Kidney epithelial cell (primary cell): ENCODE measurements around the gene TMEM252. TPM values are rescaled to one million over a fixed set of nuclear protein-coding genes. Genes with fewer than 3 reads are reported as not detected.

Experiments used
- DNase-seq: peaks from one replicate; pipeline ENCODE4 v3.0.0-alpha.2; 2010; ENCODE audit warnings: low read depth
- H3K27me3 ChIP-seq: 2 replicates; pipeline ENCODE4 v1.6.0; 2011; ENCODE audit warnings: low read length; ENCODE audit not compliant: control insufficient read depth, insufficient read depth
- H3K36me3 ChIP-seq: 2 replicates; pipeline ENCODE4 v1.5.1; 2011; ENCODE audit warnings: low read length; ENCODE audit not compliant: control insufficient read depth, insufficient read depth
- H3K4me3 ChIP-seq: 2 replicates; pipeline ENCODE4 v1.5.1; 2011; ENCODE audit warnings: low read depth, mild to moderate bottlenecking, control low read depth, low read length
- CTCF ChIP-seq: IDR thresholded peaks from 2 replicates; pipeline ENCODE4 v1.5.1; 2011; ENCODE audit warnings: mild to moderate bottlenecking, moderate library complexity, low read length, control low read depth, inconsistent platforms; ENCODE audit not compliant: insufficient read depth, poor library complexity, severe bottlenecking
- total RNA-seq: library from RNA; depleted of rRNA; stranded (reverse); fragments of >200 nt; gene quantifications from 2 replicates; pipeline ENCODE4 v1.2.3, GENCODE V29; 2015

The TMEM252 gene
- total RNA-seq, 1 donor from 2014 or later = not detected

DNA sequence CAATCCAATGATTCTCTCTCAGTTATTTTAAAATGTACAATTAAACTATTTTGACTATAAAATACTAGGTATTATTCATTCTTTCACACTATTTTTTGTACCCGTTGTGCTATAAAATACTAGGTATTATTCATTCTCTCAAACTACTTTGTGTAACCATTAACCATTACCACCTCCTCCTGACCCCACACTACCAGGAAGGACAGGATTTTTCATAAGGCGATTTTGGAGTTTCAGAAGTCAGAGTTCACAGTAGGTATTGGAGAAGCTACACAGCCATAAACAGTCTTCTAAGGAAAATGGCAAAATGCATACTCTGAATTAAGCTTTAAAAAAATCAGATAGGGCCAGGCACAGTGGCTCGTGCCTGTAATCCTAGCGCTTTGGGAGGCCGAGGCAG is 35.1 kb upstream of the TMEM252 start:
- no peaks in the 10 kb centered on the region for H3K36me3 ChIP-seq
- TF ChIP-seq CTCF = no peak
- no peak for DNase-seq
- no peak overlapping the region for H3K4me3 ChIP-seq
- no peaks in the 10 kb centered on the region for H3K27me3 ChIP-seq

- no peak overlapping the region for H3K4me3 ChIP-seq
- H3K27me3 ChIP-seq = no peaks in the 10 kb centered on the region
- H3K36me3 ChIP-seq = no peaks in the 10 kb centered on the region
- no peak for DNase-seq
- TF ChIP-seq CTCF = peak; percentile 12
These were observed 33.5 kb upstream of the TMEM252 start for GRCh38 chr9:68574150-68574549.

GRCh38 chr9:68567565-68567964 is 26.9 kb upstream of the TMEM252 start:
- Histone ChIP-seq H3K36me3 (no peaks in the 10 kb centered on the region), H3K27me3 (no peaks in the 10 kb centered on the region), H3K4me3 (no peak overlapping the region)
- DNase-seq = no peak
- no peak for TF ChIP-seq CTCF

DNA sequence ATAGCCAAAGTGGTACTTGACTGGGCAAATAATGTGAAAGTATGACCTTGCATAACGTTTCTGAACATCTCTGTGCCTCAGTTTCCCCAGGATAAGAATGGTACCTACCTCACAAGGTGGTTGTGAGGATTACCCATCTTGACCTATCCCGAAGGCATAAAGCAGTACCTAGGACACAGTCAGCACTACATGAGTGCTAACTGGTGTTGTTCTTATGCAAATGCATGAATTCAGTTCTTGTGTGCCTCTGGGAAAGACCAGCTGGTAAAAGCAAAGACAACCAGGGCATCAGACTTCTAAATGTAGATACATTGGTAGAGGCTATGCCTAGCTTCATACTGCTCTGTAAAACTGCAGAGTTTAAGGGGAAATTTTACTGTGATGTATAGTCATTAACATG is 21.8 kb upstream of the TMEM252 start:
- no peaks in the 10 kb centered on the region for H3K27me3 ChIP-seq
- DNase-seq = no peak
- H3K4me3 ChIP-seq = no peak overlapping the region
- no peaks in the 10 kb centered on the region for H3K36me3 ChIP-seq
- TF ChIP-seq CTCF = no peak

GRCh38 chr9:68560071-68560844 is 19.6 kb upstream of the TMEM252 start:
- Histone ChIP-seq H3K36me3 (no peaks in the 10 kb centered on the region), H3K27me3 (no peaks in the 10 kb centered on the region), H3K4me3 (no peak overlapping the region)
- DNase-seq = no peak
- TF ChIP-seq CTCF = peak; percentile 32

- no peak for DNase-seq
- no peaks in the 10 kb centered on the region for H3K27me3 ChIP-seq
- no peaks in the 10 kb centered on the region for H3K36me3 ChIP-seq
- H3K4me3 ChIP-seq = no peak overlapping the region
- no peak for TF ChIP-seq CTCF
These were observed 17.9 kb upstream of the TMEM252 start for GRCh38 chr9:68558545-68558944.
